CD1c-positive myeloid dendritic cell (primary cell): ENCODE results near the gene RIN1.
"Not testable (repeated sequence)": the region's sequence is repeated elsewhere in the genome, so short reads cannot be mapped to it uniquely, and the experiment has no call there.

ENCODE experiments used
- DNase-seq: peaks from one replicate; pipeline ENCODE4 v3.0.0-alpha.2; 2016; ENCODE audit errors: extremely low spot score

The RIN1 gene, protein sequence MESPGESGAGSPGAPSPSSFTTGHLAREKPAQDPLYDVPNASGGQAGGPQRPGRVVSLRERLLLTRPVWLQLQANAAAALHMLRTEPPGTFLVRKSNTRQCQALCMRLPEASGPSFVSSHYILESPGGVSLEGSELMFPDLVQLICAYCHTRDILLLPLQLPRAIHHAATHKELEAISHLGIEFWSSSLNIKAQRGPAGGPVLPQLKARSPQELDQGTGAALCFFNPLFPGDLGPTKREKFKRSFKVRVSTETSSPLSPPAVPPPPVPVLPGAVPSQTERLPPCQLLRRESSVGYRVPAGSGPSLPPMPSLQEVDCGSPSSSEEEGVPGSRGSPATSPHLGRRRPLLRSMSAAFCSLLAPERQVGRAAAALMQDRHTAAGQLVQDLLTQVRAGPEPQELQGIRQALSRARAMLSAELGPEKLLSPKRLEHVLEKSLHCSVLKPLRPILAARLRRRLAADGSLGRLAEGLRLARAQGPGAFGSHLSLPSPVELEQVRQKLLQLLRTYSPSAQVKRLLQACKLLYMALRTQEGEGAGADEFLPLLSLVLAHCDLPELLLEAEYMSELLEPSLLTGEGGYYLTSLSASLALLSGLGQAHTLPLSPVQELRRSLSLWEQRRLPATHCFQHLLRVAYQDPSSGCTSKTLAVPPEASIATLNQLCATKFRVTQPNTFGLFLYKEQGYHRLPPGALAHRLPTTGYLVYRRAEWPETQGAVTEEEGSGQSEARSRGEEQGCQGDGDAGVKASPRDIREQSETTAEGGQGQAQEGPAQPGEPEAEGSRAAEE

DNA sequence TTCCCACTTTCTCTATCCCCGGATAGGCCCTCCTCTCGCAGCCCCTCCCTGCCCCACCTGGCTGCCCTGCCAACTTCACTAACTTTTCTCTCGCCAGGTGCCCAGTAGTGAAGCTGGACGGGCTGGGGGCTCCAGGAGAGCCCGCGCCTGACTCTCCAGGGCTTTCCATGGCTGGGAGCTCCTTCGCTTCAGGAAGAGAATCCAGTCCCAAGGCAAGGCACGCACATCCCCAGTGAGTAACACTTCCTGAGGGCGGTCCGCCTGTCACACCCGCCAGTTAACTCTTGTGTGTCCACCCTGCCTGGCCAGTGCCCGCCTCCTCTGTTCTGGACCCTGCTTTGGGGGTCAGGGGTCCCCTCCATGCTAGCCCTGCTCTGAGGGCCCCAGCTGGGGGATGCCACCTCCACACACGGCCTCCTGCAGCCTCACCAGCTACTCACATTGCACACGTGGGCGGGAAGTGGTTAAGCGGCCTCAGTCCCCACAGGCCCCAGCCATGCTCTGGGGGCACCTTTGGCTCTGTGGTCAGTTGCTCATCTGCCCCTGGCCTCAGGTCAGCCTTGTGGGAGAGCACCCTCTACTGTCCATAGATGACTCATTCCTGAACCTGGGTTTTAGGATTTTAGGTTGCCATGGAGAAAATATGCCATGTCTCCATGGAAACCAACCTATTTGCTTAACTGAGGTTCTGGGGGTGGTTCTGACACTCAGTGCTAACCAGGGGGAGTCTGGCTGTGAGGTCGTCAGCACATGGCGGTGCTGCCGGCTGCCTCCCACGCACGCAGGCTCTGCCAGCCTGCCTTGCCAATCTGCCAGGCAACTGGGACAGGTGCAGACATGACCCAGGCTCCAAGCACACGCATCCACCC is at the start of gene RIN1:
Gene RIN1, minus strand, starts transcription at position 201 of the 869 bp plus-strand sequence. Its CDS starts 32 bp downstream, at position 169.
- peak; percentile 88 for DNase-seq

DNA sequence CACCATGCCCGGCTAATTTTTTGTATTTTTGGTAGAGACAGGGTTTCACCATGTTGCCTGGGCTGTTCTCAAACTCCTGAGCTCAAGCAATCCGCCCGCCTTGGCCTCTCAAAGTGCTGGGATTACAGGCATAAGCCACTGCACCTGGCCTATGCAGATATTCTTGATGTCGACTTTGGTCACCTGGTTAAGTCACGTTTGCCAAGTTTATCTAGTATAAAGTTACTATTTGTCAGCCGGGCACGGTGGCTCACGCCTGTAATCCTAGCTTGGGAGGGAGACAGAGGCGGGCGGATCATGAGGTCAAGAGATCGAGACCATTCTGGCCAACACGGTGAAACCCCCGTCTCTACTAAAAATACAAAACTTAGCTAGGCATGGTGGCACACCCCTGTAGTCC is 48.1 kb upstream of the RIN1 start:
- not testable (repeated sequence) for DNase-seq

DNA sequence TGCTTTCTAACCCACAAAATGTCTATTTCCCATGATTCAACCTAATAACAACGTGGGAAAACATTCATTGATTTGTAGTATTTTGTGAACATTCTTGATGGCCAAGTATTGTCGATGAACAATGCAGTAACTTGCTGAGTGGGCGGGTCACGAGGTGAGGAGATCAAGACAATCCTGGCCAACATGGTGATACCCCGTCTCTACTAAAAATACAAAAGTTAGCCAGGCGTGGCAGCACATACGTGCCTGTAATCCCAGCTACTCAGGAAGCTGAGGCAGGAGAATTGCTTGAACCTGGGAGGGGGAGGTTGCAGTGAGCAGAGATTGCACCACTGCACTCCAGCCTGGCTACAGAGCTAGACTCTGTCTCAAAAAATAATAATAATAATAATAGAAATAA is 44.0 kb upstream of the RIN1 start:
- DNase-seq = not testable (repeated sequence)

DNA sequence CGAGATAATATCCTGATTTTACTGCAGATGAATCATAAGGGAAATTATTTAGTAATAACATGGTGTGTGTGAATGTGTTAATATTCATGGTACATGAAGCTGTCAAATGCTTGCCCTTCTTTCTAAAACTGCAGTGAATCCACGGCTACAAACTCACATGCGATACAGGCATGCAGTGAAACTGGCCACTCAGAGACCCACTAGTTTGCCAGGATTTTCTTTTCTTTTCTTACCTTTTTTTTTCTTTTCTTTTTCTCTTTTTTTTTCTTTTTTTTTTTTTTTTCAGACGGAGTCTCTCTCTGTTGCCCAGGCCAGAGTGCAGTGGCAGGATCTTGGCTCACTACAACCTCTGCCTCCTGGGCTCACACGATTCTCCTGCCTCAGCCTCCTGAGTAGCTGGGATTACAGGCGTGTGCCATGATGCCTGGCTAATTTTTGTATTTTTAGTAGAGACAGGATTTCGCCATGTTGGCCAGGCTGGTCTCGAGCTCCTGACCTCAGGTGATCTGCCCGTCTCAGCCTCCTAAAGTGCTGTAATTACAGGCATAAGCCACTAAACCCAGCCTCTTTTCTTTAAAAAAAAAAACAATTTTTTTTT is 37.6 kb upstream of the RIN1 start:
- DNase-seq = not testable (repeated sequence)

DNA sequence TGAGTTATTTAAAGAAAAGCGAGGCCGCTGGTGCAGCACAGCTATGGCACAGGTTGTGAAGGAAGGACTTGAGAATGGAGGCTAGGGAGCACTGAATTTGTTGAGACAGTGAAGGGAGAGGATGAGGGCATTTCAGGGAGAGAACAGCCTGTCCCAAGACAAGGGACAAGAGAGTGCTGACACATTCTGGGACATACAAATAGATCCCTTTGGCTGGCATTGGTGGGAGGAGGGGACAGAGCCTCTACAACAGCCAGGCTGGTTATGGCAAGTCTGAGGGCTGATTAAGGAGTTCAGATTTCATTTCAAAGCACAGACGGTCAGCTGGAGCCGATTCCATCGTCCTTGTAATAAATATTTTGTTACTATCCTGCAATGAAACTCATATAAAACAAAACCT is 37.0 kb upstream of the RIN1 start:
- DNase-seq = no peak

DNA sequence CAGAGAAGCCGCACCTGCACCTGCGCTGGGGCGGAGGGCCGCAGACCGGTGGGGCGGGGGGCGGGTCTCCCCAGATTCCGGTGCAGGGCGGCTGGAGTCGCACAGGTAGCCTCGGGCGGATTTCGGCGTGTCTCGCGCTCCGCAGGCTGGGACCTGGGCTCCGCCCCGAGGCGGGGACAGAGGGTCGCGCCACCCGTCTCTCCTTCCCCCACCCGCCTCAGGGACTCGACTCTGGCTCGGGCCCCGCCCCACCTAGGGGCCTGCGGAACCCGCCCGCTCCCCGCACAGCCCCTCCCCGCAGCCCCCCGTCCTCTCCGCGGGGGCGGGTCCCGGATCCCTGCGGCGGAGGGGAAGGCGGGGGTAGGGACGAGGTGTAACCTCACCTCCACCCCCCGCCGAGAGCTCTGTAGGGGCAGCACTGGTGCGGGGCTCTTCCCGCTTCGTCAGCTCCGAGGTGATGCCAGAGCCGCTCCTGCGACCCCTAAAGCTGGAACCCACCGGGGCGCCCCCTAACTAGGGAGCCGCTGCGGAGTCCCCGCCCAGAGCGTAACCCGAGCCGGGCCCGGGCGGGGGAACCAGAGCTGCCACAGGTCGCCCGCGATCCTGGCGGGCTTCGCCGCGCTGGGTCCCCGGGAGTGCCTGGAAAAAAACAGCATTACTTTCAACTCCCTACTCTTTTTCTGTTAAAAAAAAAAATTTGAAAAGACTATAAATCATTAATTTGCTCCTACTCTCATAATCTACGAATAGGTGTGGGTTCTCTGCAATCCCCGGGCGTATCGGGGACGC is 35.6 kb upstream of the RIN1 start, which contains the start of gene SLC29A2:
Gene SLC29A2, minus strand, starts transcription at position 134 of the 789 bp plus-strand sequence. CDS start 169 bp downstream, outside the sequence.
- peak; percentile 49 for DNase-seq

DNA sequence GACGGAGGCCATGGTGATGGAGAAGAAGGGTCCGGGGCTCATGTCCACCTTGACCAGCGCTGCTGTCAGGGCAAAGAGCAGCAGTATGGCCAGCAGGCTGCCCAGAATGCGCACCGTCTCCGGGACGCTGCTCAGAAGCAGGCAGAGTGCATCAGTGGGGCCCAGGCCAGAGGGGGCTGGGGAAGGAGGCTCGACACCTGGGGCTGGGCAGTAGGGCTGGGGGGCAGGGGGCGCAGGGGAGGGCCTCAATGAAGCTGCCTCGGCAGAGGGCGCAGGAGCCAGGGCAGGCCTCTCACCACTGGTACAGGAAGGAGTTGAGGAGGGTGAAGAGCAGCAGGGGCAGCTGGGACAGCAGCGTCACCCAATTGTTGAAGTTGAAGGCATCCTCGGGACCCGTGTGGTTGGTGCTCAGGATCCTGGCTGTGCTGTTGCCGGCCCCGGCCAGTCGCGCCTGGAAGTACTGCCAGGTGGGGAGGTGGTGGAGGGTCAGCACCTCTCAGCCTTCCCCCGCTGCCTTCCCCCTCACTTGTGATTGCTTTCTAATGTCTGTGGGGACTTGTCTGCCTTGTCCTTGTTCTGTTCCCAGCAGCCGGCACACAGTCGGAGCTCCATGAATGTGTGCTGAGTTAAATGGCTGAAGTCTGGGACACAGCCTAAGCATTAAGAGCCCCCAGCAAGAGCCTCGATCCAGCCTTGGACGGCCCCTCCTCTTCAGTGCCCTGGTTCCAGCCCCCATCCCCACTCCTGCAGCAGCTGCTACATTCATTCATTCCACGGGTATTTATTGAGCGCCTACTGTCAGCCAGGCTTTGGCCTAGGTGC is 33.0 kb upstream of the RIN1 start:
- no peak for DNase-seq

DNA sequence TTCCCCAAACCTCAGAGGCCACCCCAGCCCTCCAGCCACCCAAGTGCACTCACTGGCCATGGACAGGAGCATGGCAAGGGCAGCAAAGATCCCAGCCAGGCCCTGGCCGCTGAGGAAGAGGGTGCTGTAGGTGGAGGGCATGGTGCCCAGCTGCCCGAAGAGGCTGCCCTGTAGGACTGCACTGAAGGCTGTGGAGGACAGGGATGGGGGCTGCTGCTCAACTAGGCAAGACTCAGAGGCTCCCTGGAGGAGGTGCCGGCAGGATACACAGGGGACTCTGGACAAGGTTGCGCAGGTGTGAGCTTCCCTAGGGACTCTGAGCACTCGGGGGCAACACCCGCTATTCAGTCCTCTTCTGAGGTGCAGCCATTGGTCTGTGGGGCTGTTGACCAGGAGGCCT is 32.2 kb upstream of the RIN1 start:
- no peak for DNase-seq

DNA sequence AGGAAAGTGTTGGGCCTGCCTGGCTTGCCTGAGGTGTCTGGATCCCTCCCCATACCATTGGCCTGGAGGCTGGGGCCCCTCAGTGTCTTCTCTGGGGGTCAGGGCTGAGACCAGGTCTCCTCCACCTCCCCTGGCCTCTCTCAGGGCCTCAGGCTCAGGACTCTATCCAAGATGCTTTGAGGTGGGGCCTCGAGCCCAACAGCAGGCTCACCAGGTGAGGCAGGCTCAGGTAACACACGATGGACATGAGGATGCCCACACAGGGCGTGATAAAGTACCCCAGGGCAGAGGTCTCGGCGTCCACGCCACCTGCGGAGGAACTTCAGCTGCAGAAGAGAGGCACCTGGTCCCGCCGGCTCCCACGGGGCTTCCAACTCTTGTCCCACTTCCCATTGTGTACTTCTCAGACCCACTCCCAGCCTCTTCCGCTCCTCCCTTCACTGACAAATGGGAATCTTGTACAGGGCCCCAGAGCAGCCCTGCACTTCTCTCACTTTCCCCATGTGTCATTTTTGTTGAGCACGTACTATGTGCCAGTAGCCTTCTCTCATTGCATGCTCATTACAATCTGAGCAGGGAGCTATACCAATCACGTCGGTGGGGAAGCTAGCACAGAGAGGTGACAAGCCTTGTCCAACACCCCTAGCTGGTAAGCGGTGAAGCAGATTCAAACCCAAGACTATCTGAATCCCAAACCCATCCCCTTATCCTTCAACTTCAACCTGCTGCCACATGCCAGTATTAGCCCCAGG is 31.5 kb upstream of the RIN1 start:
- no peak for DNase-seq

DNA sequence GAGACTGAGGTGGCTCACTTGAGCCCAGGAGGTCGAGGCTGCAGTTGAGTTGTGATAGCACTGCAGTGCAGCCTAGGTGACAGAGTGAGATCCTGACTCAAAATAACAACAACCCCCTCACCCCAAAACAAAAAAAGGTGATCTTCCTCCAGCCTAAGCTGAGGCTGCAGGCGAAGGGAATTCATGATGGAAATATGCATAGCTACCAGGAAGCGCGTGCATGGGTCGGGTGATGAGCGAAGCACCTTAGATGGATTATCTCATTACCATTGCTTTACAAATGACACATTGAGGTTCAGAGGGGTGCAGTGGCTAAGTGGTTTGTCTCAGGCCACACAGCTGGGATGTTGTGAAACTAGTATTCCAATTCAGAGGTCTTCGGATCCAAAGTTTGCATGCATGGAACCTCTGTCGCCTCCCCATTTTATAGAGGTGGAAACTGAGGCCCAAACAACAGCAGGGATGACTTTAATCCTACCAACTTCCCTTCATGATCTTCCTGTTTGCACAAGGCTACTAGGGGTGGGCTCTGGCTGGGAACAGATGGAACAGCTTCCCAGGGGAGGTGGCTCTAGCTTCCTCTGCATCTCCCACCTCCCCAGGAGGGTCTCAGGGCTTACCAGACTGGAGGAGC is 30.7 kb upstream of the RIN1 start:
- no peak for DNase-seq

DNA sequence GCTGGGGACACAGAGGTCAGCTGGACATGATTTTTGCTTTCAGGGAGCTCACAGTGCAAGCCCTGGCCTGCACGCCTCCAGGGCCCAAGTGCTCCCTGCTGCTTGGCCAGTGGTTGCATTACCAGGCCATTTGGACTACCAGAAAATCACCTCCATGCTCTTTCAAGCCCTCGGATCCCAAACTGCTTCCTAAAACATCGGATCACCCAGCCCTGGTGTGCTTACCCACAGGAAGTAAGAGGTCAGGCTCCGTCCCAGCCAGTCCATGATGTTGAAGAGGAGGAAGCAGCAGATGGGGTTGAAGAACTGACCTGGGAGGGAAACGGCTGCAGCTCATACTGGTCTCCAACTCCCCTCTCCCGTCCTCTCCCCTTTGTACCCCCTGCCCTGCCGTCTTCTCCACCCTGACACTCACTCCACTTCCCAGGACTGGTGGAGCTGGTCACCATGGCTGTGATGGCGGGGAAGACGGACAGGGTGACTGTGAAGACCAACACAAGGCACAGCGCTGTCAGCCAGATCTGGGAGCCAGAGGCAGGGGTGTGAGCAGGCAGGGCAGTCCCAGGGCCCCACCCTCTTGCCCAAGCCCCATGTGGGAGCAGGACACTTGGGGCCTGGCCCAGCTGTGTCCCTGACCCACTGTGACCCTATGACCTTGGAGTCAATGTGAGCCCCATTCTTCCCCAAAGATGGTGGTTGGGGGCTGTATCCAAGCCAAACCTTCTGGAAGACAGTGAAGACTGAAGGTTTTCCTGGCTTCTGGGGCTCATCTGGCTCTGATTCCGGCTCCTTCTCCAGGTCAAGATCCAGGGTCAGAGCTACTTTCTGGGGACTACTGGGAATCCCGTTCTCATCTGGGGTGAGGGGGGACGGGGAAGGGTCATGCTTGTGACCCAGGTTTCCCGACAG is 29.7 kb upstream of the RIN1 start:
- no peak for DNase-seq

DNA sequence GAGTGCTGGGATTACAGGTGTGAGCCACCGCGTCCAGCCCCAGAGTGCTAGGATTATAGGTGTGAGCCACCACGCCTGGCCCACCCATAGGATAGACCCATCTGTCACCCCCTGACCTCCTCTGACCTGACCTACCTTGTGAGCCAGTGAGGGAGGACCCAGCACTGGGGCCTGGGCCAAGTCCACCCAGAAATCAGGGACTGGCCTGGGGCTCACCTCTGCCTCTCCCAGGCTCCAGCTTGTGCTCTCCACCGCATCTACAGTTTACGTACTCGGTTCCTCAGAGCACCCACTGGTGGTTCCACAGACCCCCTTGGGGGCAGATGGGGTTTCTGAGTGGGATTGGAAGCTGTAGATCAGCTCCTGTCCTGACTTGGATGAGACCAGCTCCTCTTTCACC is 28.9 kb upstream of the RIN1 start:
- no peak for DNase-seq

DNA sequence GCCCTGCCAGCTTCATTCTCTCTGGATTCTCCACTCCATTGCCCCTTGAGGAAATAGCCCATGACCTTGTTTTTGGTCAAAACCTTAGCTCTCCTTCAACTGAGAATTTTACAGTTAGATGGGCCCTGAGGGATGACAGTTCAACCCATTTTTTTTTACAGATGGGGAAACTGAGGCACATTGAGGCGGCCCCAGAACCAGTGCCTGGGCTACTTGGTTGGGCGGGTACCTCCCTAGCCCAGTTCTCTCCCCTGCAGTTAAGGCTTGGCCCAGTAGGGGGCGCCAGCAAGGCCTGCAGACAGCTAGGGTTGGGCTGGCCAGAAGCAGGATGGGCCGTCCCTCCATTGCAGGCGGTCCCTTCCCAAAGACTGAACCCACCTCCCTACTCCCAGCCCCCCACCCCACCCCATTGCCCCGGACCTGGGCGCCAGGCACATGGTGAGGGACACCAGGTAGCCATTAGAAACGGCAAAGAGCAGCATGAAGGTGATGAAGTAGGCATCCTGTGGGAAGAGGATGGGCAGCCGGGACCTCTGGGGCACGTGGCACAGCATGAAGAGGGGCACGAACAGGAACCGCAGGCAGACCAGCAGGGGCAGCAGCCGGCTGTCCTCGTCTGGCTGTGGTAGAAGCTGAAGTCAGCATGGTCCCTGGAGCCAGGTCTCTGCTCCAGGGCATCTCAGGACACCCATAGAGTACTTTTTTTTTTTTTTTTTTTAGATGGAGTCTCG is 27.7 kb upstream of the RIN1 start:
- peak; percentile 70 for DNase-seq

DNA sequence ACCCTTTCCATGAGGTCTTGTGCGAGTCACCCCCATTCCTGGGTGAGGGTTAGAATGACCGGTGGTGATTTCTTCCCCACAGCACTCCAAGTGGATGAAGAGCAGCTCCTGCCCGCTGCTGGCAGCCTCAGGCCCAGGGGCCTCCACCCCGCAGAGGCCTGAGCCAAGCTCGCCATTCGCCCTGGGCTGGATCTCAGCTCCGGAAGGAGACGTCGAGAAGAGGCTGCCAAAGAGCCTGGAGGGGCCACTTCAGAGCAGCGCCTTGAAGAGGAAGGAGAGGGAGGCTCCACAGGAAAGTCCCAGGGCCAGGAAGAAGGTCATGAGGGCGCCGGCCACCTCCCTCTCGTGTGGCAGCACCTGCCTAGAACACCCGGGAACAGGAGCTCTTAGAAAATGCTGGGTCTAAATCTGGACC is 27.0 kb upstream of the RIN1 start:
- no peak for DNase-seq

DNA sequence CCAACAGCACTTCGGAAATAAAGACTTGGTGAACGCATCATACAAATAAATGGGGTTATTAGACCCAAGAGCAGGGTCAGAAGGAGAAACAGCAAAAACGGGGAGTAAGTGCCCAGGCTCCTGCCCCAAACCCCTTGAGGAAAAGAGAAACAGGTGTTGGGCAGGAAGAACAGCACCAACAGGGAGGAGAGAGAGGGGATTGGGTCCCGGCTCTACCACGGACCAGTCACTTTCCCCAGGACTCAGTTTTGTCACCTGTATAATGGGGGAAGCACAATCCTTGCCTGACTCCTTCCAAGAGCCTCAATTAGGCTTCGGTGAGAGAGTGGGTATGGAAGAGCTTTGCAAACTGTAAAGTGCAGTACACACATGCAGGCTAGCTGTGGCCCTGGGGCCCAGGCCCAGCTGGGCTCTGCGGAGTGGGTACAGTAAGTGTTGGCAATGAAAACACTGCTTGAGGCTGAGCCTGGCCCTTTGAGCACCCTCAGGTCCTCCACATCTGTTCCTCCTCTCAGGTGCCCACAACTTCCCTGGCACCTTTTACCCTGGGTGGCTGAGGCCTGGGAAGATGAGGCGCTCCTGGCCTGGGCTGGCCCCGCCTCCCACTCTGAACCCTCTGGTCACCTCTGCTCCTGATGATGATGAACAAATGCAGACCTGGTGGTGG is 26.4 kb upstream of the RIN1 start:
- DNase-seq = no peak

DNA sequence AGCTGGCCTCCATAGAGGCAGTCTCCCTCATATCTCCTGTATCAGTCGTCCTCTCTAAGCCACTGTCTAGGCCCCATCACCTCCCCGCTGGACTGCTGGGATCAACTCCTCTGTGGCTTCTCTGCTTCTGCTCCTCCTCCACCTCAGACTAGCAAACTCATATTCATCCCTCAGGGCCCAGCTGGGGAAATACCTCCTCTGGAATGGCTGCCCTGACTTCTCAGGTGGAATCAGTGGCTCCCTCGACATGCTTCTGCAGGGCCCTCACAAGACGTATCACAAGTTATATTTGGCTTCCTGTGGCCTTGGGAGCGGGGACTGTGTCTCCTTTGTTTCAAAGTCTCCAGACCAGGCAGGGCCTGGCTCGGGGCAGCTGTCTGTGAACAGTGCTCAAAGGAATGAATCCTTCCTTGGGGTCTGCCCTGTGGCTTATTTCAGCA is 25.3 kb upstream of the RIN1 start:
- no peak for DNase-seq
